Anterior cingulate cortex (tissue), 58 donors: ENCODE measurements around the gene AFAP1L2.

Source experiments
- DNase-seq, 58 donors: peaks; one replicate each; lab custom pipeline; 2025; lab: John Stamatoyannopoulos, UW

AFAP1L2 gene

GRCh38 chr10:114301177-114301576 lies 103.1 kb downstream of the AFAP1L2 start:
- no peak for DNase-seq

DNA sequence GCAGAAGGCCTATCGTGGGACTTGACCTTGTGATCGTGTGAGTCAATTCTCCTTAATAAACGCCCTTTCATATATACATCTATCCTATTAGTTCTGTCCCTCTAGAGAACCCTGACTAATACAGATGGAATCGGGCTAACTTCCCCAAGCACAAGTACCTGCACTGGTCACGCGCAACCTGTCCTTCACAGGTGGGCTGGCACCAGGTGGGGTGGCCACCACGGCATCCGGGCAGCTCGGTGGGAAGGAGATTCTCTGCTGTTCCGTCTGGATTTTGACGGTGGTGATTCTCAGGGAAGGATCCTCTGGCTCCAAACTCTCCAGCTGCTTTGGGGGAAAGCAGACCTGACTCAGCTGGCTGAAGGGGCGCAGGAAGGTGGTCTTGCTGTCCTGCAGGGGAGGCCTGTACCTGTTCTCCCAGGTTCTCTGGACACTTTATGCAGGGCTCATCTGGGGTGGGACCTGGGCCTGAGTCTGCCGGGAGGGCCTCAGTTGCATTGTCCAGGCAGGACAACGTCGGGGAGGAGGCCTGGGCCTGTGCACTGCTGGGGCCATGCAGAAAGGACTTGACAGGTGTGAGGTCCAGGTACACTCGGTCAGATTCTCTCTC lies 104.2 kb downstream of the AFAP1L2 start:
- DNase-seq: no peak

DNA sequence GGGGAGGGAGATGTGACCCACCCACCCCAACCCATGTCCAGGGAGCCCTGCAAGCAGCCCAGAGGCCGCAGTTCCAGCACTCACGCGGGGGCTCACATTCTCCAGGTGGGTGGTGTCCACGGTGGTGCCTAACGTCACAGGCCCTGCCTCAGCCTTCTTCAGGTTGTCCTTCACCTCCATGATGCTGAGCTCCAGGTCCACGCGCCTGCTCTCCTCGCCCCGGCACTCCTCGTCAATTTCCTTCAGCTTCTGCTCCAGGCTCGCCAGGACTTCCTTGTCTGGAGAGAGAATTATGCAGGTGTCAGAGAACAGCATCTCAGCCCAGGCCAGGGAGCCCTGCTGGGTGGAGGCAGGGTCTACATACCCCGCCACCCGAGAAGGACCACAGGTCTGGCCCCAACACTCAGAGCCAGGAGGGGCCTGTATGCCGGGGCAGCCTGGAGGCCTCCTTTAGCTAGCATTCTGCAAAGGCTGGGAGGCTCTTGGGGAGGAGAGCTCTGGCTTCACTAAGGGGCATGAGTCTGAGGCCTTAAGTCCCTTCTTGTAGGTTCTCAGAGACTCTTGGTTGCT lies 107.1 kb downstream of the AFAP1L2 start:
- DNase-seq: no peak

GRCh38 chr10:114295393-114295792 lies 108.9 kb downstream of the AFAP1L2 start:
- no peak for DNase-seq

- DNase-seq: no peak
Observed at GRCh38 chr10:114294549-114294948, 109.8 kb downstream of the AFAP1L2 start.

DNA sequence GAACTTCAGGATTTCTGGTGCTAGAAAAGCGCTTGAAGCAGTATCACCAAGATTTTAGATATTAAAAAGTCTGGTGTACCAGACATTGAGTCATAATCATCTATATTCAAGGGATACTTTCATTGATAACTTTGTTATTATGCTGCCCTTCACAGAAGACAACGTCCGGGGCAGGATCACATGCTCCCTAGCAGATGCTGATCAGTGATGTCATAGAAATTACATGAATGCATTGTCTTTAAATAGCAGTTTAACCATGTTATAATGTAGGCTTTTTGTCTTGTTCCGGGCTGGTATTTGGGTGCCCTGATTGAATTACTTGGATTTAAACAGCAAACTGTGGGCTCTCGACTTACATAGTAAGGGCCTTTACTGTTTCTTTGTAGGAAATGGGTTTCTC lies 111.2 kb downstream of the AFAP1L2 start:
- no peak for DNase-seq

DNA sequence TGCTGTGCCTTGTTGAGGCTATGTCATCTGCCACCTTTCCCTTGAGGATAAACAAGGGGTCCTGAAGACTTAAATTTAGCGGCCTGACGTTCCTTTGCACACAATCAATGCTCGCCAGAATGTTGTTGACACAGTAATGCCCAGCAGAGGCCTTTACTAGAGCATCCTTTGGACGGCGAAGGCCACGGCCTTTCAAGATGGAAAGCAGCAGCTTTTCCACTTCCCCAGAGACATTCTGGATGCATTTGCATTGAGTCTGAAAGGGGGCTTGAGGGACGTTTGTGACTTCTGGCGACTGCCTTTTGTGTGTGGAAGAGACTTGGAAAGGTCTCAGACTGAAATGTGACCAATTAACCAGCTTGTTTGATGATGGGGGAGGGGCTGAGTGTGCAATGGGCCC lies 112.8 kb downstream of the AFAP1L2 start:
- no peak for DNase-seq

DNA sequence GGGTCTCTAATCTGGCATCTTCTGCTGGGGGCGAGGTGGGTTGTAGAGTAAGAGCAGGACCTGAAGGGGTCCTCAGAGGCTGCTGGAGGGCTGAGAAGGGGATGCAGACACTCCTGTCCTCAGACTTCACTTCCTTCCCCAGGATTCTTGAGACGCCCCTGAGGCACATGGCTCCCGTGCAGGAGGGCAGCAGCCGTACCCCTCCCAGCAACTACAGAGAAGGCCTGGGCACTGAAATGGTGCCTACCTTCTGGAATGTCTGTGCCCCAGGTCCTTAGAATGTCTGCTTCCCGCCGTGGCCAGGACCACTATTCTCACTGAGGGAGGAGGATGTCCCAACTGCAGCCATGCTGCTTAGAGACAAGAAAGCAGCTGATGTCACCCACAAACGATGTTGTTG lies 113.2 kb downstream of the AFAP1L2 start:
- DNase-seq: no peak

DNA sequence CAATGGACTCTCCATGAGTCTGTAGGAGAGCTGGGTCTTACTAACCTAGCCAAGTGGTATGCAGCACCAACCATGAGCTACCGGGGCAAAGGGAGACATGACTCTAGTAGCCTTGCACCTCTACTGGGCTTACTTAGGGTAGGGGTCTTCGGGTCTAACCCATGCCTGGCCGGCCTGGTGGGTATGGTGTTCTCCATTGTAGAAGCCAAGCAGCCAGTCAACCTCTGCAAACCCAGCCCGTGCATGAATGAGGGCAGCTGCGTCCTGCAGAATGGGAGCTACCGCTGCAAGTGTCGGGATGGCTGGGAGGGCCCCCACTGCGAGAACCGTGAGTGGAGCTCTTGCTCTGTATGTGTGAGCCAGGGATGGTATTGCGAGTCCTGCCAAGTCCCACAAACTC lies 114.3 kb downstream of the AFAP1L2 start:
- DNase-seq: no peak

DNA sequence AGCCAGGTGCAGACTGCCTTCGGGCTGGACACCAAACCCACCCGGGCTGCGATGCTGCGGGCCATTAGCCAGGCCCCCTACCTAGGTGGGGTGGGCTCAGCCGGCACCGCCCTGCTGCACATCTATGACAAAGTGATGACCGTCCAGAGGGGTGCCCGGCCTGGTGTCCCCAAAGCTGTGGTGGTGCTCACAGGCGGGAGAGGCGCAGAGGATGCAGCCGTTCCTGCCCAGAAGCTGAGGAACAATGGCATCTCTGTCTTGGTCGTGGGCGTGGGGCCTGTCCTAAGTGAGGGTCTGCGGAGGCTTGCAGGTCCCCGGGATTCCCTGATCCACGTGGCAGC lies 115.2 kb downstream of the AFAP1L2 start:
- DNase-seq: no peak

DNA sequence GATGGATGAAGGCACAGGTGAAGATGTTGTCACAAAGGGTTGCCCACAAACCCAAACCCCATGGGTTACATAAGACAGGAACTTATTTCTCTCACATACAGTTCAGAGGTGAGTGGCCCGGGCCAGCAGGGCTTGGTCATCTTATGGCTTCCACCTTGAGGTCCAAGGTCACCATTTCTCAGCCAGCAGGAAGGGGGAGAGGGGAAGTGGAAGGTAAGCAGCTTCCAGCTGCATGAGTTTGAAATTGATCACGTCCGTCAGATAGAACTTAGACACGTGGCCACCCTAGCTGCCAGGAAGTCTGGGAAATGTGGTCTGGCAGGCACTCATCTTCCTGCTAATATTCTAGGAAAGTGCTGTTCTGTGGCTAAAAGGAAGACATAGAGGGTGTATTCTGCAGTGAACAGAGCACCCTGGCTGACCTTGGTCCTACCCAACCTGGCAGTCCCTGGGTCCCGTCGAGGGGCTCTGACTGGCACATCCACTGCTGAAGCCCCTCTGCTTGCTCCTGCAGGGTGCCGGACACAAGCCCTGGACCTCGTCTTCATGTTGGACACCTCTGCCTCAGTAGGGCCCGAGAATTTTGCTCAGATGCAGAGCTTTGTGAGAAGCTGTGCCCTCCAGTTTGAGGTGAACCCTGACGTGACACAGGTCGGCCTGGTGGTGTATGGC lies 115.7 kb downstream of the AFAP1L2 start:
- DNase-seq: no peak

- DNase-seq: no peak
Observed at GRCh38 chr10:114286921-114287320, 117.4 kb downstream of the AFAP1L2 start.

- no peak for DNase-seq
Observed at GRCh38 chr10:114285961-114286441, 118.3 kb downstream of the AFAP1L2 start.

DNA sequence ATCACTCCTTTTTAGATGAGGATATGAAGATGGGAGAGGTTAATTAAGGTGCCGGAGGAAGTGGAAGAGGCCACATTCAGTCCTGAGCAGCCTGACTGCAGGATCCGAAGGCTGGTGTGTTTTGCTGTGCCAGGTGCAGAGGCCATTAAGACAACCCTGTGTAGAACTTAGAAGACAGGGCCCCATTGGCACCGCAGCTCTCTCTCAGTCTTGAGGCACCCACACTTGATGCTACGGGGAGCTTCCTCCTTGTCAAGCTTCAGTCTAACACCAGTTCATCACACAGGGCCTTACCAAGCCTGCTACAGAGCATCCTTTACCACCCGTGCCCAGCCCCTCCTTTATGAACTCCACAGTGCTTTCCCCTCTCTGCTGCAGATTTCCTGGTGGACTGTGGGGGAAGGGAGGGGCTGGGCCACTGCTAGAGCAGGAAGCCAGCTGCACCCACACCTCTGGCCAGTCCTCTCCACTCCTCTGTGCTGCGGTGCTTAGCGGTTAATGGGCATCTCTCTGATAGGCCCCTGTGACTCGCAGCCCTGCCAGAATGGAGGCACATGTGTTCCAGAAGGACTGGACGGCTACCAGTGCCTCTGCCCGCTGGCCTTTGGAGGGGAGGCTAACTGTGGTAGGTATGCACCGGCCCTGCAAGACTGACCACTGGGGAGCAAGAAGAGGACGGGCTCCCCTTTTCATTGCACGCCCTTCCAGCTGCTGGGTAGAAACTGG lies 119.8 kb downstream of the AFAP1L2 start:
- no peak for DNase-seq

GRCh38 chr10:114283535-114284234 lies 120.6 kb downstream of the AFAP1L2 start:
- DNase-seq: no peak

DNA sequence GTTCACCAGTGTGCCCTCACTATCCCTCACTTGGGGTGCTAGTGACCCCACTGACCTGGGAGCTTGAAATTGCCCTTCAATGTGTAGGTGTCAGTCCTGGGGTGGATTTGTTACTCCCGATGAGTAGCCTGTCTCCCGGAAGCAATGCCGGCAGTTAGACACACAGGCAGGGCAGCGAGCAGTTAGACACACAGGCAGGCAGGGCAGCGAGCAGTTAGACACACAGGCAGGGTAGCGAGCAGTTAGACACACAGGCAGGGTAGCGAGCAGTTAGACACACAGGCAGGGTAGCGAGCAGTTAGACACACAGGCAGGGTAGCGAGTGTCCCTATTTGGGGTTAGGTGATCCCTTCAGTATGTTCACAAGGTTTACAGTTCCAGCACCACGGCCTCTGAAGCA lies 121.2 kb downstream of the AFAP1L2 start:
- DNase-seq: no peak

DNA sequence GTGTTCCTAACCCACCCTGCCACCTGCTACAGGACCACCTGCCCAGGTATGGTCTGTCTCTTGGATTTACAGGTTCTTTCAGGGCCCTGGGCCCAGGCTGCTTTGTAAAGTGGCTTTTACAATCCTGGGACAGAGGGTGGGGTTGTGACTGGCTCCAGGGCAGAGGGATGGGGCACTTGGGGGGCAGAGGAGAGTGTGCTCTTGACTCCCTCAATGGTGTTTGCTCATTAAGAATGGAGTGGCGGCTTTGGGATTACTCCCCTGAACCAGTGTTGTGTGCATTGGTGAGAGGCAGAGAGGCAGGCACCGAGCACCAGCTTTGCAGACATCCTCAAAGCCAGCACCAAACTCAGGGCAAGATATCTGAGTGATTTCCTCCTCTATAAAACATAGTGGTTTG lies 121.8 kb downstream of the AFAP1L2 start:
- DNase-seq: no peak

DNA sequence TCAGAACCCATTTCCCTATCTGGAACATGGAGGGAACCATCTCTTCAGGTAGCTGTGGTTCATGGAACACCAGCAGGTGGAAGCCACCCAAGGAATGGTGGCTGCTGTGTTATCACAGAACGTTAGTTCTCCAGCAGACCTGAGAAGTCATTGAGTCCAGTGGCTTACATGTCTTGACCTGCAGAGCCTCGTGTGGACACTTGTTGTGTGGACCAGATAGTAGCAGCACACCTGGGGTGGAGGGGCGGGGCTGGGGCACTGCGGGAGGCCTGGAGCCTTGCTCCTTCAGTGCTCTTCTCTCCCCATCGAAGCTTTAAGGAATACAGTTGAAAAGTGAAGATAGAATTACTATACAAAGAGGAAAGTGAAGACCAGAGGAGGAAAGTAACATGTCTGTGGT lies 122.8 kb downstream of the AFAP1L2 start:
- DNase-seq: no peak

DNA sequence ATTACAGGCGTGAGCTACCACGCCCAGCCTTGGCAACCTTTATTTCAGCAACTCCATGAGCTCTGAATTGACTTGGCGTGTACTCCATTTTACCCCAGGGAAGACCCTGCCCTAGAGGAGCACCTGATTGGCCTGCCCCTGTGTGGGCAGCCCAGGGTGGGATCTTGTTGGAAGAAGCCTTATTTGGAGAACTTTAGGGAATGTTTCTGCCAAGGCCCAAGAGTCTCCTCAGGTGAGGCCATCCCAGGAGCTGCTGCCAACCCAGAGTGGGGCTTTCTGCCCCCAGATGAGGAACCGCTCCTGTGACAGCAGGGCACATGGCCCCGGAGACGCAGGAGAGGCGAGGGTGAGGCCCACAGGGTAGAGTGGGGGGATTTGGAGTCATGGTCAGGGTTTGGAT lies 123.3 kb downstream of the AFAP1L2 start:
- DNase-seq: no peak

DNA sequence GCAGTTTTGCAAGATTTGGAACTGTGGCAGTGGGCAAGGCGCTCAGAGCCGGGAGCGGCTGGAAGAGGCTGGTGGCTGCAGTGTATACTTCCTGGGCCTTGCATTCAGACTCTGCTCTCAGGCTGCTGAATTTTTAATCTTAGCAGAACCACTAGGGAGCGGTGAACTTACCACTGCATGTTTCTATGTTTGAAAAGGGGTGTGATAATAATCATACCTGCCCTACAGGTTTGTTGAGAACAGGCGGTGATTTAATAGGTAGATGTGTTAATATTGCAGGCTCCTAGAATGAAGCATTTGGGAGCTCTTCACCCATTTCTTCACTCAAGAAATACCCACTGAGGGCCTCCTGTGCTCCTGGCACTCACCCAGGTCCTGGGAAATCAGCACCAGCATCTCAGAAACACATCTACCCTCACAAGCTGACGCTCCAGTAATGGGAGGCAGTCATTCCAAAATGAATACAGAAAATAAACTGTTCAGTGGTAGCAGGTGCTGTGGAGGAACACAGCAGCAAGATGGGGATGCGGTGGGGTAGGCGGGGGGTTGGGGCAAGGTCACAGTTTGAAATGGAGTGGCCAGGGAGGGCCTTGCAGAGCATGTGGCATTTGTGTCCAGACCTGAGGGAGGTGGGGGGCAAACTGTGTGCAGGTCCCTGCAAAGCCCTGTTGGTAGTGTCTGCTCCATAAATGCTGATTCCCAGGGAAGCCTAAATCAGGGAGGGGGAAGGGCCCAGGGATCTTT lies 124.2 kb downstream of the AFAP1L2 start:
- no peak for DNase-seq
